Lower lobe of right lung (tissue), 2 donors: ENCODE measurements around the gene P2RY11. TPM values are rescaled to one million over a fixed set of nuclear protein-coding genes. Genes with fewer than 3 reads are reported as not detected.

Experiments used
- ATAC-seq, 2 donors: fragments of 200-7000 bp; cut with Tn5 transposase; one replicate each; pipeline ENCODE4 v1.9.1; 2020 to 2022; ENCODE audit warnings: mild to moderate bottlenecking in 2 of 2, moderate library complexity in 2 of 2
- DNase-seq: peaks from one replicate; pipeline ENCODE4 v3.0.0-alpha.2; 2020
- H3K27ac ChIP-seq: fragments of 200-600 bp; one replicate; pipeline ENCODE4 v1.8.0; 2022
- H3K27me3 ChIP-seq: fragments of 200-600 bp; one replicate; pipeline ENCODE4 v1.8.0; 2022; ENCODE audit warnings: low read depth
- H3K36me3 ChIP-seq: fragments of 200-600 bp; one replicate; pipeline ENCODE4 v1.8.0; 2022; ENCODE audit warnings: mild to moderate bottlenecking
- H3K4me1 ChIP-seq: fragments of 200-600 bp; one replicate; pipeline ENCODE4 v1.8.0; 2022
- H3K4me3 ChIP-seq: fragments of 200-600 bp; one replicate; pipeline ENCODE4 v1.8.0; 2022; ENCODE audit warnings: mild to moderate bottlenecking
- H3K9me3 ChIP-seq: fragments of 200-600 bp; one replicate; pipeline ENCODE4 v1.8.0; 2022
- intact Hi-C: fragments of 100-400 bp; cut with DNase I; formaldehyde crosslinking; loops from one replicate; pipeline ENCODE4 v1.11.0; 2022
- total RNA-seq: library from RNA; stranded (reverse); fragmentation: NEBNext Ultra II Directional; extraction: Animal tissue kit (Norgen Biotek cat#: 25700); gene quantifications from one replicate; pipeline ENCODE4 v1.2.1, GENCODE V29; 2021
- TF ChIP-seq, protein P1 (sequence below): fragments of 200-600 bp; IDR thresholded peaks from one replicate; pipeline ENCODE4 v1.8.0; 2022; ENCODE audit warnings: antibody characterized with exemption, mild to moderate bottlenecking
- donor health status: DM: no; HTN: yes; CAD: no; lungs with severe emphysema.

P2RY11 gene
- total RNA-seq, 1 donor from 2014 or later: 15.6 TPM

DNA sequence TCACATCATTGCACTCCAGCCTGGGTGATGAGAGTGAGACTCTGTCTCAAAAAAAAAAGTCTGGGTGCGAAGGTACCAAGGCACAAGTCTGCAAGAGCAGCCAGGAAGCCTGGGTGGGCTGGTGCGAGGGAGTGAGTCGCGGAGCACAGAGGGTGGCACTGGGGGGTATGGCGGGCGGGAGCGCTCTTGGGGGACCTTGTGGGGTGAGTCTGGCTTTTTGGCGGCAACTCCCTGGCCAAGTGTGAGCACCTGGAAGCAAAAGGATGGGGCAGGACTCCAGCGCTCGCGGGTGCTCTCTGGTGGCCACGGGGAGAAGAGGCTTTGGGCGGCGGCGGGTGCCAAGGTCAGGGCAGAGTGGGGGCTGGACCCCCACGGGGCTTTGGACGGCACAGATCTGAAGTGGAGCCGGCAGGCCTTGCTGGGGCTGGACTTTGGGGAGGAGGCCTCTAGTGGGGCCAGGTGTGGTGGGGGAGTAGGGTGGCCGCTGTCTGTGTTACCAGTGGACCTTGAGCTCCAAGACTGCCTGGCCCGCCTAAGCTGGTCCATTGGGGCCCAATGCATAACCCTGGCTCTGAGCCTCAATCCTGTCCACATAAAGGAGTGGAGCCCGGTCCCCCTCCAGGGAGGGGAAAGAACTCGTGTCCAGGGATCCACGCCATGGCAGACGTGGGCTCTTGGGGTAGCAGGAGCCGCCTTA, 1.6 kb downstream of the P2RY11 start:
- H3K36me3 ChIP-seq: peaks cover 77% of the 10 kb centered on the region
- intact Hi-C loops: no loop called here
- DNase-seq: peak; percentile 67
- H3K4me3 ChIP-seq: peak overlapping the region; percentile 21
- ATAC-seq: peak; percentile 52 to 56
- no peak overlapping the region for H3K27ac ChIP-seq
- no peaks in the 10 kb centered on the region for H3K27me3 ChIP-seq
- TF ChIP-seq, protein P1, sequence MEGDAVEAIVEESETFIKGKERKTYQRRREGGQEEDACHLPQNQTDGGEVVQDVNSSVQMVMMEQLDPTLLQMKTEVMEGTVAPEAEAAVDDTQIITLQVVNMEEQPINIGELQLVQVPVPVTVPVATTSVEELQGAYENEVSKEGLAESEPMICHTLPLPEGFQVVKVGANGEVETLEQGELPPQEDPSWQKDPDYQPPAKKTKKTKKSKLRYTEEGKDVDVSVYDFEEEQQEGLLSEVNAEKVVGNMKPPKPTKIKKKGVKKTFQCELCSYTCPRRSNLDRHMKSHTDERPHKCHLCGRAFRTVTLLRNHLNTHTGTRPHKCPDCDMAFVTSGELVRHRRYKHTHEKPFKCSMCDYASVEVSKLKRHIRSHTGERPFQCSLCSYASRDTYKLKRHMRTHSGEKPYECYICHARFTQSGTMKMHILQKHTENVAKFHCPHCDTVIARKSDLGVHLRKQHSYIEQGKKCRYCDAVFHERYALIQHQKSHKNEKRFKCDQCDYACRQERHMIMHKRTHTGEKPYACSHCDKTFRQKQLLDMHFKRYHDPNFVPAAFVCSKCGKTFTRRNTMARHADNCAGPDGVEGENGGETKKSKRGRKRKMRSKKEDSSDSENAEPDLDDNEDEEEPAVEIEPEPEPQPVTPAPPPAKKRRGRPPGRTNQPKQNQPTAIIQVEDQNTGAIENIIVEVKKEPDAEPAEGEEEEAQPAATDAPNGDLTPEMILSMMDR: peak; percentile 51
- no peaks in the 10 kb centered on the region for H3K9me3 ChIP-seq
- peaks cover 16% of the 10 kb centered on the region for H3K4me1 ChIP-seq

- intact Hi-C loops: no loop called here
- H3K36me3 ChIP-seq: peaks cover 77% of the 10 kb centered on the region
- ATAC-seq (peak in 1 of 2 donors; percentile 1), DNase-seq (peak; percentile 46)
- H3K27ac ChIP-seq: no peak overlapping the region
- no peaks in the 10 kb centered on the region for H3K9me3 ChIP-seq
- H3K27me3 ChIP-seq: no peaks in the 10 kb centered on the region
- peaks cover 17% of the 10 kb centered on the region for H3K4me1 ChIP-seq
- TF ChIP-seq, protein P1: no peak
- no peak overlapping the region for H3K4me3 ChIP-seq
These were observed 2.1 kb downstream of the P2RY11 start for GRCh38 chr19:10113592-10113963.

DNA sequence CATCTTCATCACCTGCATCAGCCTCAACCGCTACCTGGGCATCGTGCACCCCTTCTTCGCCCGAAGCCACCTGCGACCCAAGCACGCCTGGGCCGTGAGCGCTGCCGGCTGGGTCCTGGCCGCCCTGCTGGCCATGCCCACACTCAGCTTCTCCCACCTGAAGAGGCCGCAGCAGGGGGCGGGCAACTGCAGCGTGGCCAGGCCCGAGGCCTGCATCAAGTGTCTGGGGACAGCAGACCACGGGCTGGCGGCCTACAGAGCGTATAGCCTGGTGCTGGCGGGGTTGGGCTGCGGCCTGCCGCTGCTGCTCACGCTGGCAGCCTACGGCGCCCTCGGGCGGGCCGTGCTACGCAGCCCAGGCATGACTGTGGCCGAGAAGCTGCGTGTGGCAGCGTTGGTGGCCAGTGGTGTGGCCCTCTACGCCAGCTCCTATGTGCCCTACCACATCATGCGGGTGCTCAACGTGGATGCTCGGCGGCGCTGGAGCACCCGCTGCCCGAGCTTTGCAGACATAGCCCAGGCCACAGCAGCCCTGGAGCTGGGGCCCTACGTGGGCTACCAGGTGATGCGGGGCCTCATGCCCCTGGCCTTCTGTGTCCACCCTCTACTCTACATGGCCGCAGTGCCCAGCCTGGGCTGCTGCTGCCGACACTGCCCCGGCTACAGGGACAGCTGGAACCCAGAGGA, 2.6 kb downstream of the P2RY11 start:
- Histone ChIP-seq H3K9me3 (no peaks in the 10 kb centered on the region), H3K4me1 (peaks cover 23% of the 10 kb centered on the region), H3K4me3 (no peak overlapping the region), H3K36me3 (peaks cover 73% of the 10 kb centered on the region), H3K27me3 (no peaks in the 10 kb centered on the region), H3K27ac (no peak overlapping the region)
- intact Hi-C loops: no loop called here
- DNase-seq: no peak
- TF ChIP-seq, protein P1: no peak
- no peak for ATAC-seq

DNA sequence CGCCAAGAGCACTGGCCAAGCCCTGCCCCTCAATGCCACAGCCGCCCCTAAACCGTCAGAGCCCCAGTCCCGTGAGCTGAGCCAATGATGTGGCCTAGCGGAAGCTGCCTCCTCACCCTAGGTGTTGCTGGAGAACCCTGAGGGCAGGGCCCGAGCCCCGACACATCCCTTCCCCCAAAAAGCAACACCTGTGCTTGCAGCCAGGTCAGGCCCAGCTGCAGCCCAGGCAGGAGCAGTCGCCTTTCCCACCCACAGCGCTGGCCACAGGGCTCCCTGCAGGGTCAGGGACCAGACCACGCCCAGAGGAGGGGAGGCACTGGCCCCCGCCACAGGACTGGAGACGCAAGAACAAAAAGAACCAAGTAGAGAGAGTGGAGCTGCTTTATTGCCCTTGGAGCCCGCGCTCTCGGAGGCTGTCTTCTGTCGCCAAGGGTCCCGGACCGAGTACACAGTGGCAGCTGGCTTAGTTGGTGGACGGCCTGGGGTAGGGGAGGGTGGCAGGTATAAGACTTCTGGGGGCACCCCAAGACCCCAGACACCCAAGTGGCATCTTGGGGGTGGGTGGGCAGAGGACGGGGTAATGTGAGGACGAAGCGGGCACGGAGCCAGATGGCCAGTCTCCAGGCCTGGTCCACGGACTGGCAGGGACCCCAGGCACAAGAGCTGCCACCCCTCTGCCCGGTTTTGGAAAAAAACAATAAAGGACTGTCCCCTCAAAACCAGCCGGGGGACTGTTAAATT, 3.3 kb downstream of the P2RY11 start:
- TF ChIP-seq, protein P1: no peak
- intact Hi-C loops: no loop called here
- DNase-seq: peak; percentile 45

DNA sequence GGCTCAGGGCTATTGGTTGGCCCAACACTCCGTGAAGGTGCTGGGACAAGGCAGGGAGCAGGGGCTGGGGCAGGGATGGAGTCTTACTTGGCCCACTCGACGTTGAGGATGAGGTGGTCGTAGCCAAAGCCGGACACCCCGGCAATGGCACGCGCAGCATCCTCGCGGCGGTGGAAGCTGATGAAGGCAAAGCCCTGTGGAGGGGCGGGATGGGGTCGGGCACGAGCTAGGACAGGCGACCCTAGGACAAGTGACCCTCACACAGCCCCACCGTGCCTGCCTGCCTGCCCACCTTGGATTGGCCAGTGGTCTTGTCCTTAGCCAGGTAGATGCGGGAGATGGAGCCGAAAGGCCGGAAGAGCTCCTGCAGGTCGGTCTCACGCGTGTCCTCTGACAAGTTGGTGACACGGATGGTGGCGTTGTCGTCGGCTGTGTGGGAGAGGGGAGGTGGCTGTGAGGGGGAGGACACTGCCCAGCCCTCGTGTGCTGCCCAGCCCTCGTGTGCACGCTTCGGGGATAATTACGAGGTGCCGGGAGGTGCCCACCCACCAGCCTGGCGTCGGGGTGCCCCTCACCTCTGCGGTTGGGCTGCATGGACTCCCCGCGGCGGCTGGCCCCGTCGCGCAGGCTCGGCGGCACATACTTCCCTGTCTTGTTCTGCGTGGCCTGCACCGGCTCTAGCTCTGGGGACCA, 4.0 kb downstream of the P2RY11 start:
- TF ChIP-seq, protein P1: no peak
- DNase-seq (peak; percentile 46), ATAC-seq (no peak)
- H3K4me1 ChIP-seq: peaks cover 32% of the 10 kb centered on the region
- peaks cover 59% of the 10 kb centered on the region for H3K36me3 ChIP-seq
- H3K9me3 ChIP-seq: no peaks in the 10 kb centered on the region
- no peak overlapping the region for H3K4me3 ChIP-seq
- intact Hi-C loops: no loop called here
- H3K27ac ChIP-seq: no peak overlapping the region
- no peaks in the 10 kb centered on the region for H3K27me3 ChIP-seq

More for the DNA sequence above, 3.3 kb downstream of the P2RY11 start:
- ATAC-seq: no peak
- no peak overlapping the region for H3K27ac ChIP-seq
- H3K4me3 ChIP-seq: no peak overlapping the region
- no peaks in the 10 kb centered on the region for H3K9me3 ChIP-seq
- H3K4me1 ChIP-seq: peaks cover 25% of the 10 kb centered on the region
- peaks cover 66% of the 10 kb centered on the region for H3K36me3 ChIP-seq
- no peaks in the 10 kb centered on the region for H3K27me3 ChIP-seq
